T-helper 1 cell (primary cell): ENCODE data around the gene SGSH.

Source experiments
- DNase-seq, 5 donors: peaks; one replicate each; pipeline ENCODE4 v3.0.0-alpha.2; 2012 to 2020
- total RNA-seq, 4 donors: gene quantifications; one replicate each; lab custom pipeline; 2026; lab: John Stamatoyannopoulos, UW

SGSH gene
- total RNA-seq: 58.6 to 105 (median 76.2) reads per million in 4 donors

- peak; percentile 42 to 58 (median 56) for DNase-seq
Observed at GRCh38 chr17:80220054-80220735, at the start of gene SGSH, which contains the start of gene SLC26A11. TSS of gene SGSH (minus strand) at chr17:80220333. CDS start at chr17:80220313, 20 bp downstream. TSS of gene SLC26A11 (plus strand) at chr17:80220427. CDS start at chr17:80221561, 1,134 bp downstream.

DNA sequence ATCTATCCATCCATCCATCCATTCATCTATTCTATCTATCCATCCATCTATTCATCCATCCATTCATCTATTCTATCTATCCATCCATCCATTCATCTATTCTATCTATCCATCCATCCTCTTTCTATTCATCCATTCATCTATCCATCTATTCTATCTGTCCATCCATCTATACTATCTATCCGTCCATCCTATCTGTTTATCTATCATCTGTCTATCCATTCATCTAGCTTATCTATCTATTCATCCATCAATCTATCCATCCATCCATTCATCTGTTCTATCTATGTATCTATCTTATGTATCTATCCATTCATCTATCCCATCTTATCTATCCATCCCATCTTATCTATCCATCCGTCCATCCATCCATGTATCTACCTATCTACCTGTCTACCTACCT, 49.3 kb upstream of the SGSH start:
- no peak for DNase-seq

DNA sequence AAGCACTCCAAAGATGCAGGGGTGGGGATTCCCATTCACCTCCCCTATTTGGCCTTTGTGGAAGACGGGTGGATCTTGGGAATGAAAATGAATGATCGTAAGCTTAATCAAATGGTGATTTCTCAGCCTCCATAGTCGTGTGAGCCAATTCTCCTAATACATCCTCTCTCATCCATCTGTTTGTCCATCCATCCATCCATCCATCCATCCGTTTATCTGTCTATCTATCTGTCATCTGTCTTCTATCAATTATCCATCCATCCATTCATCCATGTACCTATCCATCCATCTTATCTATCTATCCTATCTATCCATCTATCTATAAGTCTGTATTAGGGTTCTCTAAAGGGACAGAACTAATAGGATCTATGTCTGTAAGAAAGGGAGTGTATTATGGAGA, 48.3 kb upstream of the SGSH start:
- no peak for DNase-seq

- no peak for DNase-seq
Observed at GRCh38 chr17:80267391-80267790, 47.3 kb upstream of the SGSH start.

DNA sequence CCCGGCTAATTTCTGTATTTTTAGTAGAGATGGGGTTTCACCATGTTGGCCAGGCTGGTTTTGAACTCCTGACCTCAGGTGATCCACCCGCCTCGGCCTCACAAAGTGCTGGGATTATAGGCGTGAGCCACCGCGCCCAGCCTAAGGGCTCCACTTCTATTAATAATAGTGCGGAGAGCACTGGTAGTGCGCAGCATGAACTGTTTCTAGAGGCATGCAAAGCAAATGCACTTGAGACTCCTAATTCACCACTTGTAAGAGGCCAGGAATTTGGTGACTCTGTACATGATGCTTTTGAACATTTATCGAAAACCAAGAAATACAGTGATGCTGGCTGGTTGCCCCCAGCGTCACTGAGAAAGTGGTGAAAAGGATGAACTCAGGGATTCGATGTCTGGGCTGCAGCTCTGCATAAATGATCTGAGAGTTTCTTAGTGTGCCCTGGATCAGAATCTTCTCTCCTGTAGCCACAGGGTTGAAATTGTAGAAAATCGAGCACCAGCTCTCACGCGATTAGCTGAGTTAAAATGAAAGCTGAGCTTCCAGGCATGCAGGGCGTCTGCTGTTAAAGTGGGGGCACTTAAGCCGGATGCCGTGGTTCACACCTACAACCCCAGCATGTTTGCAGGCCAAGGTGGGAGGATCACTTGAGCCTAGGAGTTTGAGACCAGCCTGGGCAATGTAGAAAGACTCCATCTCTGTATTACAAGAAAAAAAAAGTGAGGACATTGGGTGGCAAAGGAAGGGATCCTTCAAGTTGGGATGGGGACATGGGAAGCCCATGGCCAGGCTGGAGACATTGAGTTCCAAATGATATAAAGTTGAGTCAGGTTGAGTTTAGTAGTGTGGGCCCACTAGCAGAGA, 45.3 kb upstream of the SGSH start:
- peak in 4 of 5 donors; percentile 37 to 92 (median 40) for DNase-seq

DNA sequence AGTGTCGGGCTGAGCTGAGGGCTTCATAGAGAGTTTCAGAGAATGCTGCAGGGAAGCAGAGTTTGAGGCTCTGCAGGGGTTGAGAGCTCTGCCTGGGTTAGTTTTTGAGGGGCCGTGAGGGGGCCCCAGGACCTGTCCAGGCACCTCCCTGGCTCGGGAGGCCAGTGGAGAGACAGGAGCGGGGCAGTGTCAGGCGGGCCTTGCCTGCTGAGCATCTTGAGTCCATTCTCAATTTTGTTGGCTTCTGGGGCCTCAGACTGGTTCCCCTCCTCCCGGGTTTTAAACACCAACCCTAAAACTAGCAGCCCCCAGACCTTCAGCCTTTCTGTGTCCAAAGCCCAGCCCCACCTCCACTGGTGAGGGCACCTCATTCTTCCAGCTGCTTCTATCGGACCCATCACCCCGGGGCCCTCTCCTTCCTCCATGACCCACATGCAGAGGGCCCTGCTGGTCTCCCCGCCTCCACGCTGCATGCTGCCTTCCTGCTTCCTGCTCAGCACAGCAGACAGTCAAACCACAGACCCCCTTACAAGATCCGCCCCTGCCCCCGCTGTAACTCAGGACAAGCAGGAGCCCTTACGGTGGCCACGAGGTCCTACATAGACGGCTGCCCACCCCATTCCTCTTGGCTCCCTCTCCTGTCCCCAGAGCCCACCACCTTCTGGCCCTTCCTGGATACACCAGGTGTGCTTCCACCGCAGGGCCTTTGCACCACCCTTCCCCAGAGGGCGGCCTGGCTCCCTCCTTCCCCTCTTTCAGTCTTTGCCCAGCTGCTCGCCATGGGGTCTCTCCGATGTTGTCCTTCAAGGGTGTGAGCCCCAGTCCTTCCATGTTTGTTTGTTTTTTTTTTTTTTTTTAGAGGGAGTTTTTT, 44.3 kb upstream of the SGSH start:
- peak in 3 of 5 donors; percentile 36 to 73 (median 38) for DNase-seq

- DNase-seq: peak; percentile 66 to 94 (median 80)
Observed at GRCh38 chr17:80263253-80264204, 43.4 kb upstream of the SGSH start.

GRCh38 chr17:80262775-80263244, 42.7 kb upstream of the SGSH start:
- no peak for DNase-seq

DNA sequence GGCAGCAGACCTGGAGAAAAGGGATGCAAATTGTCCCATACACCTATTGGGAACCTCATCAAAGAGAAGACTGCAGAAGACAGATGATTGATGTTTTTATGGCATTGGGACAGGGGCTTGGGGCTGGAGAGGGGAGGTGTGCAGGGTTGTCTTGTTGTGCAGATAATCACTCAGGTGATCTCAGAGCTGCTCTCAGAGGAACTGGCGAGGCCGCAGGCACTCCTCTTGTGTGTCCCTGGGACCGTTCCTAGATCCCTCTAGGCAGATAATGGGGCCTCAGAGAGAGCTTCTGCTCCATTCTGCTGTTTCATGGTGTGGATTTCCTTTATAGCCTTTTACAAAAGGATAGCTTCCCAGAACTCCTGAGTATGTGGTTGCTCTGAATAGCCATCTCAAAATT, 42.2 kb upstream of the SGSH start:
- no peak for DNase-seq

GRCh38 chr17:80261895-80262279, 41.8 kb upstream of the SGSH start:
- DNase-seq: no peak

DNA sequence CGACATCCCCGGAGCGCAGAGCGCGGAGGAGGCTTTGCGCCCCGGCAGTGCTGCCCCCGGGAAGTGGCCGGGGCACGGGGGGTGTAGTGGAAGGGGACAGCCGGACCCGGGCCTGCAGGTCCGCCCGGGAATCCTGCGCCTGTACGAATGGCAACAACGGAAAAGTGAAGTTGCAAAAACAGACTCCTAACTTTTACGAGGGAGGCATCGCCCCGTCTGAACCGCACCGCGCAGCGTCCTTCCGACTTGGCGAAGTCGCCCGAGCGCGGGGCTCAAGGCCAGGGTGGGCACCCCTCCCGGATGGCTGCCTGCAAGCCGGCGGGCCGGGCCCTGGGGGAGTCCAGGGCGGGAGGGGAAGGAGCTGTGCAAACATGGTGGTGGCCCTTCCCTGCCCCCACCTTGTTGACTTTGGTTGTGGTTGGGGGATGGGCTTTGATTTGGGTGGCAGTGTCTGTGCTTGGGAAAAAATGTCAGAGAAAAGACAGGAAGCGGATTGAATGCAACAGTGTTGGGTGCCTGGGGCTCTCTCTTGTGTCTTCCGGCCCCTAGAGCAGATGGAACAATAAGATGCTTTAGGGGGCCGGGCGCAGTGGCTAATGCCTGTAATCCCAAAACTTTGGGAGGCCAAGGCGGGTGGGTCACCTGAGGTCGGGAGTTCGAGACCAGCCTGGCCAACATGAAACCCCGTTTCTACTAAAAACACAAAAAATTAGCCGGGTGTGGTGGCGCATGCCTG, 41.2 kb upstream of the SGSH start:
- peak; percentile 32 to 89 (median 58) for DNase-seq

DNA sequence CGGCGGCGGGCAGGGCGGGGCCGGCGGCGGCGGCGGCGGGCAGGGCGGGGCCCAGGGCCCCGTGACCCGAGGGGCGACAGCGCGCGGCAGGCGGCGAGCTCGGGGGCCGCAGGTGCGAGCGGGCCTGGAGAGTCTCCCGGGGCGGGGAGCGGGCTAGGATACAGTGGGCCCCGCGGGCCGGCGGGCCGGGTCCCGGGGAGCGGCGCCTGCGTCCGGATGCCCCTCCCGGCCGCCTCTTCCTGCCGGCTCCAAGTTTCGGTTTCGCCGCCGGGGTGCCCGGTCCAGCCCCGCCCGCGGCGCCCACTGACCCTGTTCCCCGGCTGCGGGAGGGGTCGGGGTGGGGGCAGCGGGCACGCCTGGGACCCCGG, 40.6 kb upstream of the SGSH start, which contains the start of gene RNF213:
RNF213 (plus strand) TSS at position 62 of the 368 bp plus-strand sequence. CDS start 2,830 bp downstream, outside the sequence.
- peak; percentile 48 to 73 (median 54) for DNase-seq

DNA sequence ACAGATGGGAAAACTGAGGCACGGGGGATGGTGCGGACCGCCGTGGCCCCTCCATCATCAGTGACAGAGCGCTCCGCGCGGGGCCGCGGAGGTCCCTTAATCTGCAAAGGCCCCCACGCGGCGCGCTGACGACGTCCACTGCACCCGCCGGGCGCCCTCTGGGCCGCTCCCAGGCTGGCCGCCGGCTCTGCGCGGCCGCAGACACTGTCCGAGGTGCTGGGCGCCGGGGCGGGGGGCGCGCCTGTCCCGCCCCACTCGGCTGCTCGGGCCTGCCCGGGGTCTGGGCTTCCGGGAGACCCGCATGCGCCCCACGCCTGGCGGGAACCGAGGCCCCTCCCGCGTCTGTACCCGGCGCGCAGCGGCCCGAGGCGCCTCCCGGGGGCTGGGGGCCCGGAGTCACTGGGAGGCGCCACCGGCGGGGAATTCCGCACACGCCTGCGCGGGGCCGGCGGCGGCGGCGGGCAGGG, 40.0 kb upstream of the SGSH start:
- DNase-seq: peak; percentile 74 to 89 (median 80)

DNA sequence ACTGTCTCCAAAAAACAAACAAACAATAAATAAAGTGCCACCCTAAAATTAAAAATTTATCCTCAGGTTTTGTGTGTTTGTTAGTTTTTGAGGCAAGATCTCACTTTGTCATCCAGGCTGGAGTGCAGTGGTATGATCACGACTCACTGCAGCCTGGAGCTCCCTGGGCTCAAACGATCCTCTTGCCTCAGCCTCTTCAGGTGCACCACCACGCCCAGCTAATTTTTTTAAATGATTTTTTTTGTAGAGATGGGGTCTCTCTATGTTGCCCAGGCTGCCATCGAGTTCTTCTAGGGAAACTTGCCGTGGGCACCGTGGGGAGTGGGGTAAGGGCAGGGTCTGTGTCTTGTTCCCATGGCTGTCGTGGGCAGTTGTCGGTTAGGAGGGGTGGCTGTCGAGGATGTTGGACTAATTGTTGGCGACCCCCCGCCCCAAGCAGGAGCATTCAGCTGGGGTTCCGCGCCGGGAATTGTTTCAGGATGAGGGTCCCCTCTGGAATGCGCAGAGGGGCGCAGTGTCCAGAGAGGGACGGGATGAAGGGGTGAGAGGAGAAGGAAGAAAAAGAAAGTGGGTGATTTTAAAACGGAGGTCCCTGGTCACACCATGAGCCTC, 39.4 kb upstream of the SGSH start:
- peak in 1 of 5 donors; percentile 57 for DNase-seq

- DNase-seq: peak in 1 of 5 donors; percentile 57
Observed at GRCh38 chr17:80258296-80258695, 38.2 kb upstream of the SGSH start.

GRCh38 chr17:80257716-80258213, 37.6 kb upstream of the SGSH start:
- DNase-seq: no peak

DNA sequence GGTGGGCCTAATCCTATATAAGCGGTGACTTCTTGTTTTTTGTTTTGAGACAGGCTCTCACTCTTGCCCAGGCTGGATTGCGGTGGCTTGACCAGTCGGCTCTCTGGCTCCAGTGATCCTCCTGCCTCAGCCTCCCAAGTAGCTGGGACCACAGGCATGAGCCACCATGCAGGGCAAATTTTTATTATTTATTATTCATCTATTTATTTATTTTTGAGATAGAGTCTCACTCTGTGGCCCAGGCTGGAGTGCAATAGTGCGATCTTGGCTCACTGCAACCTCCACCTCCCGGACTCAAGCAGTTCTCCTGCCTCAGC, 35.9 kb upstream of the SGSH start:
- DNase-seq: no peak

DNA sequence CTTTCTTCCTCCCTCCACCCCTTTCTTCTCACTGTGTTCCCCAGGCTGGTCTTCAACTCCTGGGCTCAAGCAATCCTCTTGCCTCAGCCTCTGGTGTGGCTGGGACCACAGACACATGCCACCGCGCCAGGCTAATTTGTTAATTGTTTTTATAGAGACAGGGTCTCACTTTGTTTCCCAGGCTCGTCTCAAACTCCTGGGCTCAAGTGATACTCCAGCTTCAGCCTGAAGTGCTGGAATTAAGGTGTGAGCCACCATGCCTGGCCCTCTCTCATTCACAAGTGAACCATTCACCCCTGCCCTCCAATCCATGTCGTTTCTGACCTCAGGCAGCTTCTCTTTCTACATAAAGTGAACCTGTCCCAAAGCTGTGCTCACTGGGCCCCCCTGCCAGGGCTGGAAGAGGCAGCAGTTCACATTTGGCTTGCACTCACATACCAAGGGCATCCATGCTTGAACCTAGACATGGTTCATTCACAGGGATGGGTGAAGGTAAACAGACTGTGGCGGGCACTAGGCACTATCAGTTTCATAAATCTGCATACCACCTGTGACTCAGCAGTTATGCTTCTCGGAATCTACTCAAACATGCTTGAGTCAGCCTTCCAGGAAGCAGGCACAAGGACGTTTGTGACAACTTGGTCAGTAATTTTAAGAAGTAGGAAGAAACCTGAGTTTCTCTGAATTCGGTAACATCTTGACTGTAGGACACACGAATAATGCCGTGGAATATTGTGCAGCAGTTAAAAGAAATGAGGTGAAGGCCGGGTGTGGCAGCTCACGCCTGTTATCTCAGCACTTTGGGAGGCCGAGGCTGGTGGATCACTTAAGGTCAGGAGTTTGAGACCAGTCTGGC, 34.5 kb upstream of the SGSH start:
- peak in 3 of 5 donors; percentile 40 to 97 (median 42) for DNase-seq
